Measurements from ENCODE around the gene PTPRM.

PTPRM gene

GRCh38 chr18:7755753-7756475 lies 188.8 kb downstream of the PTPRM start:
- no peak for DNase-seq (ENCODE audit: low read depth in 1 of 2, low spot score in 1 of 2)
- in situ Hi-C loops (cut with HindIII; ENCODE audit: low pct_unique_long_range_greater_than_20kb, low sequenced_read_pairs) = no loop called here
- TF ChIP-seq JUND (IDR thresholded peaks at IDR 0.05; ENCODE audit: low read depth) = no peak

- TF ChIP-seq JUND (IDR thresholded peaks at IDR 0.05; ENCODE audit: low read depth) = no peak
- no peak for DNase-seq (ENCODE audit: low read depth in 1 of 2, low spot score in 1 of 2)
- in situ Hi-C loops (cut with HindIII; ENCODE audit: low pct_unique_long_range_greater_than_20kb, low sequenced_read_pairs) = no loop called here
These were observed 190.1 kb downstream of the PTPRM start for GRCh38 chr18:7757175-7757574.

- TF ChIP-seq JUND (IDR thresholded peaks at IDR 0.05; ENCODE audit: low read depth) = no peak
- in situ Hi-C loops (cut with HindIII; ENCODE audit: low pct_unique_long_range_greater_than_20kb, low sequenced_read_pairs) = no loop called here
- DNase-seq (ENCODE audit: low read depth in 1 of 2, low spot score in 1 of 2) = no peak
These were observed 191.6 kb downstream of the PTPRM start for GRCh38 chr18:7758764-7759163.

- TF ChIP-seq JUND (IDR thresholded peaks at IDR 0.05; ENCODE audit: low read depth) = no peak
- no peak for DNase-seq (ENCODE audit: low read depth in 1 of 2, low spot score in 1 of 2)
- in situ Hi-C loops (cut with HindIII; ENCODE audit: low pct_unique_long_range_greater_than_20kb, low sequenced_read_pairs) = no loop called here
These were observed 194.1 kb downstream of the PTPRM start for GRCh38 chr18:7760967-7761948.

GRCh38 chr18:7764405-7764804 lies 197.3 kb downstream of the PTPRM start:
- DNase-seq (ENCODE audit: low read depth in 1 of 2, low spot score in 1 of 2) = no peak
- TF ChIP-seq JUND (IDR thresholded peaks at IDR 0.05; ENCODE audit: low read depth) = no peak
- in situ Hi-C loops (cut with HindIII; ENCODE audit: low pct_unique_long_range_greater_than_20kb, low sequenced_read_pairs) = no loop called here

- no peak for TF ChIP-seq JUND (IDR thresholded peaks at IDR 0.05; ENCODE audit: low read depth)
- no peak for DNase-seq (ENCODE audit: low read depth in 1 of 2, low spot score in 1 of 2)
- in situ Hi-C loops (cut with HindIII; ENCODE audit: low pct_unique_long_range_greater_than_20kb, low sequenced_read_pairs) = no loop called here
These were observed 199.2 kb downstream of the PTPRM start for GRCh38 chr18:7766346-7766745.

GRCh38 chr18:7766817-7767216 lies 199.7 kb downstream of the PTPRM start:
- in situ Hi-C loops (cut with HindIII; ENCODE audit: low pct_unique_long_range_greater_than_20kb, low sequenced_read_pairs) = no loop called here
- TF ChIP-seq JUND (IDR thresholded peaks at IDR 0.05; ENCODE audit: low read depth) = no peak
- no peak for DNase-seq (ENCODE audit: low read depth in 1 of 2, low spot score in 1 of 2)

- in situ Hi-C loops (cut with HindIII; ENCODE audit: low pct_unique_long_range_greater_than_20kb, low sequenced_read_pairs) = no loop called here
- no peak for DNase-seq (ENCODE audit: low read depth in 1 of 2, low spot score in 1 of 2)
- TF ChIP-seq JUND (IDR thresholded peaks at IDR 0.05; ENCODE audit: low read depth) = no peak
These were observed 203.8 kb downstream of the PTPRM start for GRCh38 chr18:7770908-7771307.

GRCh38 chr18:7772510-7772888 lies 205.4 kb downstream of the PTPRM start:
- in situ Hi-C loops (cut with HindIII; ENCODE audit: low pct_unique_long_range_greater_than_20kb, low sequenced_read_pairs) = no loop called here
- TF ChIP-seq JUND (IDR thresholded peaks at IDR 0.05; ENCODE audit: low read depth) = no peak
- DNase-seq (ENCODE audit: low read depth in 1 of 2, low spot score in 1 of 2) = no peak

GRCh38 chr18:7772951-7773350 lies 205.8 kb downstream of the PTPRM start:
- DNase-seq (ENCODE audit: low read depth in 1 of 2, low spot score in 1 of 2) = no peak
- in situ Hi-C loops (cut with HindIII; ENCODE audit: low pct_unique_long_range_greater_than_20kb, low sequenced_read_pairs) = no loop called here
- TF ChIP-seq JUND (IDR thresholded peaks at IDR 0.05; ENCODE audit: low read depth) = no peak

GRCh38 chr18:7775128-7775527 lies 208.0 kb downstream of the PTPRM start:
- no peak for TF ChIP-seq JUND (IDR thresholded peaks at IDR 0.05; ENCODE audit: low read depth)
- no peak for DNase-seq (ENCODE audit: low read depth in 1 of 2, low spot score in 1 of 2)
- in situ Hi-C loops (cut with HindIII; ENCODE audit: low pct_unique_long_range_greater_than_20kb, low sequenced_read_pairs) = no loop called here

GRCh38 chr18:7775843-7776242 lies 208.7 kb downstream of the PTPRM start:
- in situ Hi-C loops (cut with HindIII; ENCODE audit: low pct_unique_long_range_greater_than_20kb, low sequenced_read_pairs) = no loop called here
- no peak for DNase-seq (ENCODE audit: low read depth in 1 of 2, low spot score in 1 of 2)
- TF ChIP-seq JUND (IDR thresholded peaks at IDR 0.05; ENCODE audit: low read depth) = no peak

GRCh38 chr18:7778181-7778580 lies 211.1 kb downstream of the PTPRM start:
- DNase-seq (ENCODE audit: low read depth in 1 of 2, low spot score in 1 of 2) = no peak
- in situ Hi-C loops (cut with HindIII; ENCODE audit: low pct_unique_long_range_greater_than_20kb, low sequenced_read_pairs) = no loop called here
- no peak for TF ChIP-seq JUND (IDR thresholded peaks at IDR 0.05; ENCODE audit: low read depth)
